T-helper 2 cell (primary cell): ENCODE data around the gene MRPL43.
A peak's percentile ranks its signal among the peaks of the same experiment; 100 is the strongest.

ENCODE experiments used
- DNase-seq, 5 experiments: peaks; one replicate each; pipeline versions ENCODE4 v3.0.0 to v3.0.0-alpha.2; 2012 to 2022

MRPL43 gene

DNA sequence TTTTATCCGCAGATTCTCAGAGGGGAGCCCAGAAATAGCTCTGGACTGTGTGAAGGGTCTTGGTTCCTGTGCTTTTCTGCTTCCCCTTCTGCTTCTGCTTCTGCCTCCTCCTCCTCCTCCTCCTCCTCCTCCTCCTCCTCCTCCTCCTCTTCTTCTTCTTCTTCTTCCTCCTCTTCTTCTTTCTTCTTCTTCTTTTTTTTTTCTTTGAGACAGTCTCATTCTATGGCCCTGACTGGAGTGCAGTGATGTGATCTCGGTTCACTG is 32.1 kb upstream of the MRPL43 start:
- DNase-seq: no peak

DNA sequence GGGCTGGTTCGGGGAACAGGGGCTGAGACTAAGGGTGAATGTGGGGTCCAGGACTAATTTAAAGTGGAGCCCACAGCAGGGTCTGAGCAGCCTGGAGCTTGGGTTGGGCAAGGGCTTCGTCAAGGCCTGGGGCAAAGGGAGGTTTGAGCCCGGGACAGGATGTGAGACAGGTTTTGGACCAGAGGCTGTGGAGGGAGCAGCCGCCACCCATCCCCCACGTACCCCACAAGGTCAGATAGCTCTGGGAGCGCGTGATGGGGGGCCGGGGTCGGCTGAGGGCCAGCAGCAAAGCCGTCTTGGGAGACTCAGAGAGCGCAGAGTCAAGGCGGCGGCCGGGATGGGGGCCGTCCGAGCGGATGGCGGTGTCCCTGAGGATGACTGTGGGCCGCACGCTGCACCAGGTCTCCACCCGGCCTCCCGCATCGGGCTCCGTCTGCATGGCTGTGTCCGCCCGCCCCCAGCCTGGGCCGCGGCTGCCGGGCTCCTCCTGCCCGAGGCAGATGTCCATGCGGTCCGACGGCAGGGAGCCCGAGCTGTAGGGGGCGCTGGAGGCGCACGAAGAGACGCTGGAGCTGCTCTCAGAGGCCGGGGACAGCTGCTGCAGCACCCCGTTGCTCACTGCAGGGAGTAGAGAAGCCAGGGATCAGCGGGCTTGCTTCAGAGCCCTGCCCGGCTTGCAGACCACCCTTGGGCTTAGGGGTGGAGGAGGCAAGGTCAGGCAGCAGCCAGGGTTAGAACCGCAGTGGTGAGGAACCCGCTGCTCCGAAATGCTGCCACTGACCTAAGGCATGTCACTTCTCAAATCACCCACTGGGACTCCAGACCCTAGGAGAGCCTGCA is 31.5 kb upstream of the MRPL43 start:
- peak; percentile 35 to 75 (median 55) for DNase-seq

DNA sequence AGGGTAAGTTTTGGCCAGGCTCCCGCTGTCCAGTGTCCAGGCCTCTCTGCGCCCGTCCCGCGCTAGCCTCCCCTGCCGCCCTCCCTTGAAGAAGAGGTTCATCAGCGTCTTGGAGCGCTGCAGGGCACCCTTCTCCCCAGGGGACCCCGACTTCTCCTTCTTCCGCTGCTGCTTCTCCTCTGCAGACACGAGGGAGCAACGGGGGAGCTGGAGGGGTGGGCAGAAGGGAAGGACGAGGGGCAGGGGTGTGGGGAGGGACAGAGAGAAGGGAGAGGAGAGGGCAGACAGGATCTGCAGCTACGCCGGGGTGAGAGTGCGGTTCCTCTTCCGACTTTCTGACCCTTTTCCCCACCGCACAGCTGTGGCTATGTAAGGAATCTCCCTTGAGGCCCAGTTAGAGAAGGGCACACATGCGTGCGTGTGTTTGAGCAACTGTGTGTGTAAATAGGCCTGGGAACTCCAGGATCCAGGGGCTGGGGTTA is 30.9 kb upstream of the MRPL43 start:
- no peak for DNase-seq

DNA sequence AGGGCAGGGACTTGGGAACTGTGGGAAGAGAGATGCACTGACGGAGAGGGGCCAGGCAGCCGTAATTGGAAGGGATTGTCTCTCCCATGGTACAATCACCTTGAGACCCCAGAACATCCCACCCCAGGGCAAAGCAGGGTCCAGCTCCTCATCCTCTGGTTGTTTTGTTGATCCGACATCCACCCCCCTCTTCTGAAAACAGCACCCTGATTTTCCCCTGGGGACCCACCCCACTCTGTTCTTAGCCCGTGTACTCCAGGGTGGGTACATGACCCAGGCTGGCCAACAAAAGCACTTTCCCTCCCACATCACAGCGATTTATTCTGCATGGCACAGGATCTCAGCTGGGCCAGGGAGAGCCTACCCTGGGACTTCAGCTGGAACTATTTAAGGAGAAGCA is 29.5 kb upstream of the MRPL43 start:
- no peak for DNase-seq

DNA sequence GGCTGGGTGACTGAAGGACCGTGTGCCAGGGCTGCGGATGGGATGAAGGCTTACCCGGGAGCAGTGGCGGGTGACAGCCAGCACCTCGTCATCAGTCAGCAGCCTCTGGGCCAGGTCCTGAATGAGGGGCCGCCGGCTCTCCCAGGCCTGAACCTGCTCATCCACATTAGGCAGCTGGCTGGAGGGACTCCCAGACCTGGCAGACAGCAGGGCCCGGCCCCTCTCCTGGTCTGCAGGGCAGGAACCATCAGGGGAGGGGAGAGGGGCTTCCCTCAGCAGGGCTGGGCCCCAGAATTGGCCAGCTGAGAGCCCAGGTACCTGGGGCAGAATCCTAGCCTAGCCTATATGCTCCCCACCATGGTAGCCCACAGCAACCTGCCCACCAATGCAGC is 28.3 kb upstream of the MRPL43 start:
- DNase-seq: no peak

DNA sequence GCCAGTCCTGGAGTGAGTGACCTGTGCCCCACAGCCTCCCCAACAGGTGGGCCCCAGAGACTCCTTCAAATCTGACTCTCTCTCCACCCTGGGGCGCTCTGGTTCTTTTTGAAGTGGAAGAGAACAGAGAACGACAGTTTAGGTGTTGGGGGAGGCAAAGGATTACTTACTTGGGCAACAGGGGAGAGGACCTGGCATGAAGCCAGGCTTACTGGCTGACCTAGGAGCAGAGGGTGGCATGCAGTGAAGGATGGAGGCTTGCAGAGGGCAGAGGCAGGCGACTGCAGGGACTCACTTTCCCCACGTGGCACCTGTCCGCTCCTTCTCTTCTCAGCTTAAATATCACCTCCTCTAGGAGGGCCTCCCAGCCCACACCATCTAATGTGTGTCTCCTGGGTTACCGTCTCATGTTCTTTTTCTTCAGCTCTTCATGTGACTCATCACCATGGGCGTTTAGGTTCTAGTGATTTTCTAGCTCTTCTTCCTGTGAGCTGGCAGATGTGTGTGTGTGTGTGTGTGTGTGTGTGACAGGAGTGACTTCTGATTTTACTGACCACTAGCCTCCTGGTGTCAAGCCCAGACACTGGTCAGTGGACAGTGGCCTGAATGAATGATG is 27.8 kb upstream of the MRPL43 start:
- DNase-seq: no peak

DNA sequence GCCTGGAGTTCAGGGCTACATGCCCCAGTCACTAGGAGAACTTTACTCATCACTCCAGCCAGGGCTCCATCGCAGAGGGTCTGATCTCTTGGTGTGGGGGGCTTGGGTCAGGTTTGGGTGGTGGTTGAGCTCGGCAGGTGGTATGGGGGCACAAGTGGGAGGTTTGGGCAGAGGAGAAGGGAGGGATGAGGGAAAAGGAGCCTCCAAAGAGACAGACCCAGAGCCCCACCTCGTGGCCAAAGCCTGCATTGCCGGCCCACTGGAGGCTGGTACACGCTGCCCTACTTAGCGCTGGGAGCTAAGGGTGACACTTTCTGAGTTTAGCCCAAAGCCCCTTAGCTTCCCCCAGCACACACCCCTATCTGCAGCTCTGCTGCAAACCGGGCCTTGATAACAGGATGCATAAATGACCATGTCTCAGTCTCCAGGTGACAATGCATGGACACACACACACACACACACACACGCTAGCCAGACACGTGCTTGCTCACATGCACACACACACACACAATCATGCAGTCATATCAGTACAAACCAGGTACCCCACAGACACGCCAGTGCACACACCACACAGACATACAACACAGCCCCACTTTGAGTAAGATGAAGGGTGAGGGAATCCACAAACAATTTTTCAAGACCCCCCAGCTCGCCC is 27.1 kb upstream of the MRPL43 start:
- peak; percentile 54 to 66 (median 58) for DNase-seq

DNA sequence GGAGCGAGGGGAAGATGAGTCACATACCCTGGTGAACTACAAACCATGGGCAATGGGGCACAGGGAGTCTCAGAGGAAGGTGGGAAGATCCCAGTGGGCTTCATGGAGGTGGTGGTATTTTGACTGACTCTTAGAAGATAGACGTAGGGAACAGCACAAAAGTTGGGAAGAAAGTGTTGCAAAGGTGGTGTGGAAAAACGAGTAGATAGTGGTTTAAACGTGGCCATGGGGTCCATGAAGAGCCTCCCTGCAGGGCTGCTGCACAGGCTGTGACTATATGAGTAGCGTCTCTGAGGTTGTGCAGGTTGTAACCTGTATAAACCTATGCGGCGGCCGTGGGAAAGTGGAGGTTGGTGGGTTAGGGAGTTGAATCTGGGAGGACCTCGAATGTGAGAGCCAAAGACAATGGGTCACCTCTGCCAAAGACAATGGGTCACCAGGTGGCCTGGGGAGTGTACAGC is 26.1 kb upstream of the MRPL43 start:
- DNase-seq: no peak

DNA sequence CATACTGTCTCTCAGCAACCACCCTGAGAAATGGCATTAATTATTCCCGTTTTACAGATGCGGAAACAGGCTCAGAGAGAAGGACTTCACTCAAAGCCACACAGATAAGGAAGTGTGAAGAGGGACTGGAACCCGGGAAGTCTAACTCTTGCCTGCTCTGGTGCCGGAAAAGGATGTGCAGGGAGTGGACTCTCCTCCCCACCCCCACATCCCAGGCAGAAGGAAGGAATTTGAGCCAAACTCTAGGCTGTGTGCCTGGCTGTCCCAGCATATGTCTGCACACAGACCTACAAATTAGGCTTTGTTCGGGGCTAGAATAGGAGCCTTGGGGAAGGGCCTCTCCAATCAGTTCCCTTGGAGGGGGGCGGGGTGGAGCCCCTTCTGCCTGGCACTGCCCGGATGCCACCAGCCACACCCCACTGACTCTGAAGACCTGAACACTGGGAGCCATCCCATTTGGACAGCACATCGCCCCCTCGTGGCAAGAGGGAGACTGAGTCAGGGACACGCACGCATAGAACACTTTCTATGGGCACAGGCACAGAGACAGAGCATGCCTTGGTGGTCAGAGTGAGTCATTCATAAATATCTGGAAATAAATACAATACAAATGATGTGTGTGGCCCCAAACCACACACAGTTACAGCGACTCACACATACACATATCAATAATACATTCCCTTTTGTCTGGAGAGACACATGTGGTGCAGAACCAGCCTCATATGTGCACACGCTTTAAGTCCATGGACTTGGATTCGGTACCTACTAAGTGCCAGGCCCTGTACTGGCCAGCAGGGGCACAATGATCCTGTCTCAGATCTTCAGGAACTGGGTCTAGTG is 25.4 kb upstream of the MRPL43 start:
- DNase-seq: peak; percentile 46 to 80 (median 63)

DNA sequence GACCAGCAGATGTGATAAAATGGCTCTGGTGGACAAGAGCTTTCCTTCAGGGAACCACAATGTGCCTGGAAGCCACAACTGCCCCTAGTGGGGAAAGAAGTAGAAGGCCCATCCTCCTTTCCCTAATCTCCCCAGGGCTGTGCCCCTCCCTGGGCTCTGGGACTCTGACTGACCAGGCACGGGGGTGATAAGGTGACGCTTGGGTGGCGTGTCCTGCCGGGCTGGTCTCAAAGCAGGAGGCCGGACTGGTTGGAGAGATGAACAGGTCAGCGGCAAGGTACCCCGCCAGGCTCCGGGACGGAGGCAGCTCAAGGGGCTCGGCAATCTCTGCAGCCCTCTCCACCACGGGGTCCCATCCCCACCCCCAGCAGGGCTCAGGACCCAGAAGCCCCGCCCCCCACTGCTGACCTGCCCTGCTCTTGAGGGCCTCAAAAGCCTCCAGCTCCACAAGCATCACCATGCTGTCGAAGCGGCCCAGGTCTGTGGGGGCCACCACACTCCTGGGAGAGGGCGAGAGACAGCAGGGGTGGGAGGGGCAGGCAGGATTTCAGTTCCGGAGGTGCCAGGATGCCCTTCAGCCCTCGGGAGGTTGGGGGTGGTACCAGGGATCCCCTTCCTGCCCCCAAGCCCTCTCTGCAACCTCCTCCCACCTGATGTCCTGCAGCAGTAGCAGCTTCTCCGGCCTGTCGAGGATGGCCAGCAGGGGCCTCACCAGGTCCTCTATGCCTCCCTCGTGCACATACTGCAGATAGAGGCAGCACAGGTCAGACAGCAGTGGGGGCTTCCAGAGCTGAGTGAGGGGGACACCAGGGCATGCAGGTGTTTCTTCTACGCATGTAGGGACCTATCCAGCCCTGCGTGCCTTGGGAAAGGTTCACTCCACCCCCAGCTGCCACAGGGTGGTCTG is 24.5 kb upstream of the MRPL43 start:
- DNase-seq: no peak

DNA sequence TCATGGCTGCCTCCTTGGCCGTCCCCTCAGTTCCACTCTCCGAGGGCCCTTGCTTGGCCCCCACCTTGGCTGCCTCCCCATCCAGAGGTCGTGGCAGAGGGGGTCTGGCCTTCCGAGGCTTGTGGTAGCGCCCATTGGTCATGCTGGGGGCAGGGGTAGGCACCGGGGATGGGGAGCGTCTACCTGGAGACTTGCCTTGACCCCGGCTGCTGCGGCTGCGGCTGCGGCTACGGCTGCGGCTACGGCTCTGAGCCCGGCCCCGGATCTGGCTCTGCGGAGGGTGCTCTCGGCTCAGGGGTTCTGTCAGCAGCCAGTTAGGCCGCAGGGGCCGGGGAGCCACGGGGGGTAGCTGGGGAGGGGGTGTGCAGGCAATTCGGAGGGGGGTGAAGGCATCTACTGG is 23.0 kb upstream of the MRPL43 start:
- no peak for DNase-seq

DNA sequence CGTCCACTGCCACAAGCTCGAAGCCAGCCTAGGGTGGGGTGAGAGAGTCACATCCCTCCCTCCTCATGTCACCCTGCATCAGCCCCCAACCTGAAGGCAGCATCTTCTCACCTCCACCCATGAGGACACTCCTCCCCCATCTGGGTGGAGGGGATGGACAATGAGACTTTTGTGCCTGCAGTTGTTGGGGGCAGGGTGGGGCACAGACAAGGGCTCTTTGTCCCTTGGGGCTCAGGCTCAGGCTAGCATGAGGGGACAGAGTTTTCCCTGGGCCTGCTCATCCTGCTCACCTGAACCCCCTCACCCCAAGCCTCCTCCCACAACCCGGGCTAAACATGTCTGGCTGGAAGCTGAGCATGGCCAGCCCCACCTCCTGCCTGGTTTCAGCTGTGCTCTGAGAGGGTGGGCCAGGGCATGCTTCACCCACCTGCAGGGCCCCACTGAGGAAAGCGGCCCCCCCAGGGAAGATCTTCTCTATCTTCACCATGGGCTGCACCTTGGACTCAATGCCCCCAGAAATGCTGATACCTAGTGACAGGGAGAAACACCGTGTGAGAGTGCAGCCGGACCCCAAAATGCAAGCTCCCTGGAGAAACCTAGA is 21.6 kb upstream of the MRPL43 start:
- no peak for DNase-seq

DNA sequence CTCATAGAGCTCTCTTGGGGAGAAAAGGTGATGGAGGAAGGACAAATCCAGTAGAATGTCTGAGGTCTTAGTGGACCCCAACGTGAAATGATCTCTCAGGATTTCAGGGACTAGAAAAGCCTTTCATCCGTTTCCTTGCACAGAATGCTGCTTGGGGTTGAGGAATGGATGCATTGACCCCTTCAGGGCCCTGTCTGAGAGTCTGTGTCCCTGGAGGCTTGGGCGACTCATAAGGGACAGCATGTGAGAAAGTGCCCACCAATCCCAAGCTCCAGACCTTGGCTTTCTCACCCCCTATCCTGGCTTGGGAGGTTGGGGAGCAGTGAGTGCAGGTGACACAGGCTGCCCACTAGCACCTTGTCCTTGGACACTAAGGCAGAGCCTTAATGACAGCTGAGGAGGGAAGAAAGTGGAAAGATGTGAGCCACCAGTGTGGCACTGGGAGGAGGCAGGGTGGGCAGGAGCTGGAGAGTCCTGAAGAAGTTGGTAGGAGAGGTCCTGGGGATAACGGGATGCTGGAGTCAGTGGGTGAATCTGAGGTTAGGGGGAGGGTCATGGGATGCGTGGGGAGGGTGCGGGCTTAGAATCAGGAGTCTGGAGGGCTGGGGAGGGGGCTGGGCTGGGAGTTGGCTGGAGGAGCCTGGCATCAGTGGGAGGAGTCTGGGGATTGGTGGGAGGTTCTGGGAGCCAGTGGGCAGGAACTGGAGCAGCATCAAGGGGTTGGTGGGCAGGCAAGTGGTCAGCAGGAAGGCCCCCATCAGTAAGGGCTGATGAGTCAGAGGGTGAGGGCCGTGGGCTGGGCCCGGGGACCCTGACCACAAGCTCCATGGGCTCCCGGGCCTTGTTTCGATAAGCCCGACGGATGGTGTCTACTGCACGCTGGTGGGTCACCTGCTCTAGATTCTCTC is 20.9 kb upstream of the MRPL43 start:
- no peak for DNase-seq

DNA sequence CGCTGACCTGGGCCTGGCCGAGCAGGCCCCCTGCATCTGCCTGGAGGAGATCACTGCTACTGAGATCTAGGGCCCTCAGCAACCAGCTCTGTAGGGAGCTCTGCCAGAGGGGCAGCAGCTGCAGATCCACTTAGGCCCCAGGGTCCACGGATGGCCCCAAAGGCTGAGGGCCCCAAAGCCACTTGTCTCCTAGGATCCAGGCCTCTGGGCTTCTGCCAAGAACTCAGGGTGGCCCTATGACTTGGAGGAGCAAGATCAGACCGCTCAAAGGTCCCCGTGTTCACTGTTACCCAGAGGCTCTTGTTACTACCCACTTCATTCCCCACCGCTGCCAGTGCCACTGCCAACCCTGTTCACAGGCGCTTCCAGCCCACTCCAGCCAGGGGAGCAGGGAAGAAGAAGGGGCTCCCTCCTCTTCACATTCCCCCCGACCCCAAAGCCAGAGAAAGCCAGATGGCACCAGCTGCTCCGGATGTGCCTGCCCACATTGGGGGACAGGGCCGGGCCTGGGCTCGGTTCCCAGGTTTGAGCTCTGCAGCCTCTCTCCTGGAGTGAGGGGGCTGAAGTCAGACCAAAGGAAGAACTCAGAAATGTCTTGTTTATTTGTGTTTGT is 19.9 kb upstream of the MRPL43 start:
- DNase-seq: no peak

DNA sequence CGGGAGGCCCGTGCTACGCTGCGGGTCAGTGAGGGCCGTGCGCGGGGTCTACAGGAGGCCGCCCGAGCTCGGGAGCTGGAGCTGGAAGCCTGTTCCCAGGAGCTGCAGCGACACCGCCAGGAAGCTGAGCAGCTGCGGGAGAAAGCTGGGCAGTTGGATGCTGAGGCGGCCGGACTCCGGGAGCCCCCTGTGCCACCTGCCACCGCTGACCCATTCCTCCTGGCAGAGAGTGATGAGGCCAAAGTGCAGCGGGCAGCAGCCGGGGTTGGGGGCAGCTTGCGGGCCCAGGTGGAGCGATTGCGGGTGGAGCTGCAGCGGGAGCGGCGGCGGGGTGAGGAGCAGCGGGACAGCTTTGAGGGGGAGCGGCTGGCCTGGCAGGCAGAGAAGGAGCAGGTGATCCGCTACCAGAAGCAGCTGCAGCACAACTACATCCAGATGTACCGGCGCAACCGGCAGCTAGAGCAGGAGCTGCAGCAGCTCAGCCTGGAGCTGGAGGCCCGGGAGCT is 19.3 kb upstream of the MRPL43 start:
- DNase-seq: no peak

DNA sequence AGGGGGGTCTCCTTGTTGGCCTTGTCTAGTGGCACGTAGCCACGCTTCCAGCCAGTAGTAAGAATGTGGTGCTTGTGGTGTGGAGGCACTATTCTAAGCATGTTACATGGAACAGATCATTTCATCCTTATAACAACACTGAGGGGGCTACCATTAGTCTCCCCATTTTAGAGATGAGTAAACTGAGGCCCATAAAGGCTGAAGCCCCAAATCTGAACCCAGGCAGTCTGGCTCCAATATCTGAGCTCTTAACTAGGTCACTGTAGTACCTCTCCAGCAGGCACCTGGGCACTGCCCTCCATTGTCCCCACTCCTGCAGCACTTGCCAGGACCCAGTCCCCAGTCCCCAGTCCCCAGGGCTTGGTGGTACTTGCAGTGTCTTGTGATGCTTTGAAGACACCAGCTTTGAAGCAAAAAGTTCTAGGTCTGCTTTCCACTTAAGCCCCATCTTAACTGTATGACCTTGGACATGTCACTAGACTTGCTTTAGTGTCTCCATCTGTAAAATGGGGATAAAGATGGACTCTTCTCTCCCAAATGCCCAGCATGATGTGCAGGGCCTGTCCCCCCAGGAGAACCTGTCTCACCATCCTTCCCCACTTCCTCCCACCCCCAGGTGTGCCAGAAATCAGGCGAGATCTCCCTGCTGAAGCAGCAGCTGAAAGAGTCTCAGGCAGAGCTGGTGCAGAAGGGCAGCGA is 18.7 kb upstream of the MRPL43 start:
- DNase-seq: no peak

DNA sequence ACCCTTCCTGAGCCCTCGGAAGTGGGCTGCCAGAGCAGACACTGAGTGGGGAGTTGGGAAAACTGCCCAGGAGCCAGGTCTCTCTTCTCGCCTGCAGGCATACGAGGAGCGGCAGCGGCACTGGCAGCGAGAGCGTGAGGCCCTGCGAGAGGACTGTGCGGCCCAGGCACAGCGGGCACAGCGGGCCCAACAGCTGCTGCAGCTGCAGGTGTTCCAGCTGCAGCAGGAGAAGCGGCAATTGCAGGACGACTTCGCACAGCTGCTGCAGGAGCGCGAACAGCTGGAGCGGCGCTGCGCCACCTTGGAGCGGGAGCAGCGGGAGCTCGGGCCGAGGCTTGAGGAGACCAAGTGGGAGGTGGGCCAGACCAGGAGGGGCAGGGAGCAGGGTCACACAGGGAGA is 18.1 kb upstream of the MRPL43 start:
- no peak for DNase-seq

DNA sequence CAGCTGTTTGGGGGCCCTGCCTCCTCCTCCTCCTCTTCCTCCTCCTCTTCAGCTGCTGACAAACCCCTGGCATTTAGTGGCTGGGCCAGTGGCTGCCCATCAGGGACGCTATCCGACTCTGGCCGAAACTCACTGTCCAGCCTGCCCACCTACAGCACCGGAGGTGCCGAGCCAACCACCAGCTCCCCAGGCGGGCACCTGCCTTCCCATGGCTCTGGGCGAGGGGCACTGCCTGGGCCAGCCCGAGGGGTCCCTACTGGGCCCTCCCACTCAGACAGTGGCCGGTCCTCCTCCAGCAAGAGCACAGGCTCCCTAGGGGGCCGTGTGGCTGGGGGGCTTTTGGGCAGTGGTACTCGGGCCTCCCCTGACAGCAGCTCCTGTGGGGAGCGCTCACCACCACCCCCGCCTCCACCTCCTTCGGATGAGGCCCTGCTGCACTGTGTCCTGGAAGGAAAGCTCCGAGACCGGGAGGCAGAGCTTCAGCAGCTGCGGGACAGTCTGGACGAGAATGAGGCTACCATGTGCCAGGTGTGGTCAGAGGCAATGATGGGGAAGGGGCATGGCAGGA is 16.4 kb upstream of the MRPL43 start:
- no peak for DNase-seq

DNA sequence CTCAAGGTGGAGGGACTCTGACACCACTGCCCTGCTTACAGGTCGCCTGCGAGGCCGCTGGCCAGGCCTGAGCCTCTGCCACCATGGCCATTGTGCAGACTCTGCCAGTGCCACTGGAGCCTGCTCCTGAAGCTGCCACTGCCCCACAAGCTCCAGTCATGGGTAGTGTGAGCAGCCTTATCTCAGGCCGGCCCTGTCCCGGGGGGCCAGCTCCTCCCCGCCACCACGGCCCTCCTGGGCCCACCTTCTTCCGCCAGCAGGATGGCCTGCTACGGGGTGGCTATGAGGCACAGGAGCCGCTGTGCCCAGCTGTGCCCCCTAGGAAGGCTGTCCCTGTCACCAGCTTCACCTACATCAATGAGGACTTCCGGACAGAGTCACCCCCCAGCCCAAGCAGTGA is 15.2 kb upstream of the MRPL43 start:
- DNase-seq: no peak
